Fibroblast of skin of left quadriceps (primary cell): ENCODE measurements around the gene MTHFD1L.
A peak's percentile ranks its signal among the peaks of the same experiment; 100 is the strongest.

Experiments
- DNase-seq, 2 experiments: peaks; one replicate each; pipeline ENCODE4 v3.0.0-alpha.2; 2013; ENCODE audit warnings: low read depth in 2 of 2

The MTHFD1L gene

GRCh38 chr6:150898399-150899170 is 33.1 kb downstream of the MTHFD1L start:
- peak in 1 of 2 experiments; percentile 41 for DNase-seq

GRCh38 chr6:150899231-150899630 is 33.7 kb downstream of the MTHFD1L start:
- DNase-seq, result no peak

GRCh38 chr6:150900049-150900448 is 34.5 kb downstream of the MTHFD1L start:
- DNase-seq, result no peak

- DNase-seq, result no peak
Measured at GRCh38 chr6:150902142-150902776, 36.8 kb downstream of the MTHFD1L start.

- DNase-seq, result no peak
Measured at GRCh38 chr6:150905769-150906168, 40.3 kb downstream of the MTHFD1L start.

GRCh38 chr6:150906641-150907326 is 41.3 kb downstream of the MTHFD1L start:
- no peak for DNase-seq

- DNase-seq, result no peak
Measured at GRCh38 chr6:150907383-150907782, 41.9 kb downstream of the MTHFD1L start.

GRCh38 chr6:150908901-150909300 is 43.4 kb downstream of the MTHFD1L start:
- DNase-seq, result no peak

GRCh38 chr6:150910561-150910960 is 45.1 kb downstream of the MTHFD1L start:
- DNase-seq, result no peak

- no peak for DNase-seq
Measured at GRCh38 chr6:150914372-150914771, 48.9 kb downstream of the MTHFD1L start.

GRCh38 chr6:150915131-150915879 is 49.8 kb downstream of the MTHFD1L start:
- no peak for DNase-seq

- peak; percentile 73 to 81 for DNase-seq
Measured at GRCh38 chr6:150915880-150916265, 50.4 kb downstream of the MTHFD1L start.

GRCh38 chr6:150919938-150920337 is 54.4 kb downstream of the MTHFD1L start:
- DNase-seq, result no peak

- no peak for DNase-seq
Measured at GRCh38 chr6:150922137-150922536, 56.6 kb downstream of the MTHFD1L start.

GRCh38 chr6:150924808-150925589 is 59.5 kb downstream of the MTHFD1L start:
- no peak for DNase-seq

GRCh38 chr6:150925590-150925928 is 60.1 kb downstream of the MTHFD1L start:
- no peak for DNase-seq

- no peak for DNase-seq
Measured at GRCh38 chr6:150925976-150926375, 60.5 kb downstream of the MTHFD1L start.

GRCh38 chr6:150928882-150929281 is 63.4 kb downstream of the MTHFD1L start:
- no peak for DNase-seq

- DNase-seq, result no peak
Measured at GRCh38 chr6:150929416-150929815, 63.9 kb downstream of the MTHFD1L start.

GRCh38 chr6:150930841-150931240 is 65.3 kb downstream of the MTHFD1L start:
- peak; percentile 94 to 95 for DNase-seq

GRCh38 chr6:150931405-150931804 is 65.9 kb downstream of the MTHFD1L start:
- DNase-seq, result no peak
